Measurements from ENCODE around the gene ARID4B.
"Not testable (repeated sequence)": the region's sequence is repeated elsewhere in the genome, so short reads cannot be mapped to it uniquely, and the experiment has no call there.

ARID4B gene

GRCh38 chr1:235327559-235328270, at the start of gene ARID4B:
Gene ARID4B (minus strand): TSS chr1:235328179. CDS start chr1:235326919, 1,260 bp downstream.
- no peak for DNase-seq

GRCh38 chr1:235375919-235376605, 48.1 kb upstream of the ARID4B start:
- no peak for DNase-seq

- DNase-seq, result no peak
Measured at GRCh38 chr1:235369802-235370201, 41.8 kb upstream of the ARID4B start.

- DNase-seq, result no peak
Measured at GRCh38 chr1:235368428-235368827, 40.4 kb upstream of the ARID4B start.

GRCh38 chr1:235367000-235367908, 39.3 kb upstream of the ARID4B start, which contains the start of gene TBCE:
Gene TBCE (plus strand): TSS chr1:235367427. CDS start chr1:235380050, 12,623 bp downstream.
- DNase-seq, result peak; percentile 84 to 86

DNA sequence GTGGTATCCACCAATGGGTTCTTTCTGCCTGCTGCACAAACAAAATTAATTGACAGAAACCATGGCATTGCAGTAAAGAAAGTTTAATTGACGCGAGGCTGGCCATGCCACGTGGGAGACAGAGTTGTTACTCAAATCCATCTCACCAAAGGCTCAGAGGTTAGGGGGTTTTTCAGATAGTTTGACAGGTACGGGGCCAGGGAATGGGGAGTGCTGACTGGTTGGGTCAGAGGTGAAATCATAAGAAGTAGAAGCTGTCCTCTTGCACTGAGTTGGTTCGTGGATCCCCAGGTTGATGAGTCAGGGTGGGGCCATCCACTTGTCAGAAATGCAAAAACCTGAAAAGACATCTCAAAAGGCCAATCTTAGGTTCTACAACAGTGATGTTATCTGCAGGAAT, 38.3 kb upstream of the ARID4B start:
- no peak for DNase-seq

DNA sequence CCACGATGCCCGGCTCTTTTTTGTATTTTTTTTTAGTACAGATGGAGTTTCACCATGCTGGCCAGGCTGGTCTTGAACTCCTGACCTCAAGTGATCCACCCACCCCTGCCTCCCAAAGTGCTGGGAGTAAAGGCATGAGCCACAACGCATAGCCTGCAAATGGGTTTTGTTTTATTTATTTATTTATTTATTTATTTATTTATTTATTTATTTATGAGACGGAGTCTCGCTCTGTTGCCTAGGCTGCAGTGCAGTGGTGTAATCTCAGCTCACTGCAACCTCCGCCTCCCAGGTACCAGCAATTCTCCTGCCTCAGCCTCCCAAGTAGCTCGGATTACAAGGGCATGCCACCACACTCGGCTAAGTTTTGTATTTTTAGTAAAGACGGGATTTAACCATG, 36.2 kb upstream of the ARID4B start:
- not testable (repeated sequence) for DNase-seq

DNA sequence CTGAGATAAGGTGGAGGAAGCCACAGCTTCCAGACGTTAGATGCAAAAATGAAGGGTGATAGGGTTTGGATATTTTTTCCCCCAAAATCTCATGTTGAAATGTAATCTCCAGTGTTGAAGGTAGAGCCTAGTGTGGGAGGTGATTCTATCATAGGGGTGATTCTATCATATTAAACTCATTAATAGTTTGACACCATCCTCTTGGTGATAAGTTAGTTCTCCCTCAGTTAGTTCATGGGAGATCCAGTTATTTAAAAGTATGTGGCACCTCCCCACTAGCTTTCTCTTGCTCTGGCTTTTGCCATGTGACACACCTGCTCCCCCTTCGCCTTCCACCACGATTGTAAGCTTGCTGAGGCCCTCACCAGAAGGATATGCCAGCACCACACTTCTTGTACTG, 30.9 kb upstream of the ARID4B start:
- DNase-seq, result no peak

DNA sequence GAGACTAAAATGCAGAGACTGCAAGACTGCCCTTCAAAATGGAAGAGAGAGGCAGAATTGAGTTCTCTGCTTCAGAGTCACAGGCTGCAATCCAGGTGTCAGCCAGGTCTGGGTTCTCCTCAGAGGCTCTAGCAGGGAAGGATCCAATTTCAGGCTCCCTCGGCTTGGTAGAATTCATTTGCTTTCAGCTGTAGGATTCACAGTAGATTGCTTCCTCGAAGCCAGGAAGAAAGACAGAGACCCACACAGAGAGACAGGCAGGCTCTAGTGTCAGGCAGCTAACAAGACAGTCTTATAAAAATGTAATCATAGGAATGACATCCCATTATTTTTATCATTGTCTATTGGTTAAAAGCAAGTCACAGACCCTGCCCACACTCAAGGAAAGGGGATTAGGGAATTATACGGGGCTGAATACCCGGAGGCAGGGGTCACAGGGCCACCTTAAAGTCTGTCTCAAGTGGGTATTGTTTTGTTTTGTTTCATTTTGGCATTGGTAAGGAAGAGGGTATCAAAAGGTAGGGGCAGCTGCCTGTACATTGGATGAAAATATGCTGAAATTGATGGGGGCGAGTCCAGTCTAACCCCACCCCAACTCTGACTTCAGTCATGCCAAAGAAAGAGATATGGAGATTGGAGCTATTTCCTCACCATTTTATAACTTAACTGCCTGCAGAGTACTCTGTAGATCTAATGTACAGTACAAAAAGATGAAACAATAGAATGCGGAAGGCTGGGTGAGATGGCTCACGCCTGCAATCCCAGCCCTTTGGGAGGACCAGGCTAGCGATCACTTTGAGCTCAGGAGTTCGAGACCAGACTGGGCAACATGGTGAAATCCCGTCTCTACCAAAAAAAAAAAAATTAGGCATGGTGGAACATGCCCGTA, 29.8 kb upstream of the ARID4B start:
- no peak for DNase-seq

GRCh38 chr1:235351898-235352297, 23.9 kb upstream of the ARID4B start:
- DNase-seq, result no peak

DNA sequence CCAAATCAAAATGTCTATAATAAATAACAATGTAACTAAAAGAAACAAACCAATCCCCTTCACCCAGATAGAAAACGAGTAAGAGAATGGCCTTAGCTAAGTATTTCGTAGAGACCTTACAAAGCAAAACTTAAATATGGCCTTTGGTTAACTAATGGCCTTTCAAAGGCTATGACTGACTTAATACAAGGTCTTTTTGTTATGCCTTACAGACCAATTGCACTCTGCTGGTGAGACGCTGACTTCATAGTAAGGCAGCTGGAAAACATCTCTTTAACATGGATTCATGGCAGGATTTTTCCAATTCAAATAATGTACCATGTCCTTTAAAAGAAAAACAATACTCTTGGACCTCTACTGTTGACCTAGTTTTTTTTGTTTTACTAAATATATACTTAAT, 23.5 kb upstream of the ARID4B start:
- no peak for DNase-seq

DNA sequence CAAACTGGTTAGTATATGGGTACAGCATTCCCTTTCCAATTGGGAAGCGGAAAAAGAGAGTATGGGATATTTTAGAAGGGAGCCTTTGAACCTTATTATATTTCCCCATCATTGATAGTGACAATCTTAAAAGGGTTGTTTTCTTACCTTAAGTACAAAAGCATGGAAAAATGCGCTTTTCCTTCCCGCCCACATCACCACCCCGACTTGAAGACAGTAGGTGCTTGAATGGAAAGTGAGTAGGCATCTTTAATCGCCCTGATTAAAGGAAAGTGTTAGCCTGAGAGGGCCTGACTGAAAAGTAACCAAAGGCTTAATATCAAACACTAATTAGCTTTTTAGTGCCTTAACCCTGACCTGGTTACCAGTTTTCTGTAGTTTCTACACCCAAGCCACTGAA, 15.7 kb upstream of the ARID4B start:
- no peak for DNase-seq

DNA sequence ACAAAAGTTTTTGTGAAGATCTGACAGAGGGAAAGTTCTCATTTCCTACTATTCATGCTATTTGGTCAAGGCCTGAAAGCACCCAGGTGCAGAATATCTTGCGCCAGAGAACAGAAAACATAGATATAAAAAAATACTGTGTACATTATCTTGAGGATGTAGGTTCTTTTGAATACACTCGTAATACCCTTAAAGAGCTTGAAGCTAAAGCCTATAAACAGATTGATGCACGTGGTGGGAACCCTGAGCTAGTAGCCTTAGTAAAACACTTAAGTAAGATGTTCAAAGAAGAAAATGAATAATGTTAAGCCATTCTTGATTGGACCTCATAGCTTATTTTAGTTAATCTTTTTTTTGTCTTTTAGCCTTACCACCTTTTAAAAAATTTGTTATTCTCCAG, 14.5 kb upstream of the ARID4B start:
- DNase-seq, result no peak

DNA sequence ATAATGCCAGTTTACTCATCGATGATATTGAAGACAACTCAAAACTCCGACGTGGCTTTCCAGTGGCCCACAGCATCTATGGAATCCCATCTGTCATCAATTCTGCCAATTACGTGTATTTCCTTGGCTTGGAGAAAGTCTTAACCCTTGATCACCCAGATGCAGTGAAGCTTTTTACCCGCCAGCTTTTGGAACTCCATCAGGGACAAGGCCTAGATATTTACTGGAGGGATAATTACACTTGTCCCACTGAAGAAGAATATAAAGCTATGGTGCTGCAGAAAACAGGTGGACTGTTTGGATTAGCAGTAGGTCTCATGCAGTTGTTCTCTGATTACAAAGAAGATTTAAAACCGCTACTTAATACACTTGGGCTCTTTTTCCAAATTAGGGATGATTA, 14.1 kb upstream of the ARID4B start:
- DNase-seq, result no peak

GRCh38 chr1:235341334-235341733, 13.4 kb upstream of the ARID4B start:
- no peak for DNase-seq

DNA sequence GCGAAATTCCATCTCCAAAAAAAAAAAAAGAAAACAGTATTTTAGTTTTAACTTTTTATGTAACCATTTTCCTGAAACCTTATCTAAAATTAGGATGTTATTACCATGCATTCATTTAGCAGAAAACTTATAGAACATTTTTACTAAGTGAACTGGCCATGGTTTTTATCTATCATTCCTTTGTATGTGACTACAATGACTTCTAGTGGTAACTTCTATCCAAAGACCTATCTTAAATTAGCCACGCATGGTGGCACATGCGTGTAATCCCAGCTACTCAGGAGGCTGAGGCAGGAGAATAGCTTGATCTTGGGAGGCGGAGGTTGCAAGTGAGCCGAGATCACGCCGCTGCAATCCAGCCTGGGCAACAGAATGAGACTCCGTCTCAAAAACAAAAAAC, 11.8 kb upstream of the ARID4B start:
- DNase-seq, result no peak

GRCh38 chr1:235336903-235337302, 8.9 kb upstream of the ARID4B start:
- DNase-seq, result peak in 1 of 2 donors; percentile 61

GRCh38 chr1:235331401-235331800, 3.4 kb upstream of the ARID4B start:
- DNase-seq, result no peak

DNA sequence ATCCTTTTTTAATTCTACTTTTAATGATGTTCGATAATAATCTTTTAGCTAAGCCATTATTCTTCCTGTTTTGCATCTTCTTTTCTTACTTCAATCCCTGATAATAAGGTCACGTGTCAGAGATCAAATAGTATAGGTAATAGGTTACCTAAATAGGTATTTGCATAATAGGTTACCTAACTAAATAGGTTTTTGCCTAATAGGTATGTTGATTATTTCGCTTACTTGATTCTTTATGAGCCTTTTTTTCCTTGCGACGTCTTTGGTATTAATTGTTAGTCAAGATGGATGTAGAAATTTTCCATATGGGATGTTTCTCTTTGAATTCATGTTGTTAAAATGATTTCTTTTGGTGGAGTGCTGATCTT, 2.9 kb upstream of the ARID4B start:
- DNase-seq, result no peak

- DNase-seq, result peak; percentile 58 to 65
Measured at GRCh38 chr1:235329139-235329902, 1.3 kb upstream of the ARID4B start.

- peak; percentile 98 to 99 for DNase-seq
Measured at GRCh38 chr1:235328271-235329138, 526 bp upstream of the ARID4B start, which contains the start of gene GGPS1. Gene GGPS1 (plus strand): TSS chr1:235328570. CDS start chr1:235335265, 6,695 bp downstream.

All from CD4-positive, alpha-beta T cell treated with Interleukin-1 beta for 1 hour (primary cell).